ENCODE data around the gene TNFRSF11A.
A peak's percentile ranks its signal among the peaks of the same experiment; 100 is the strongest.

The TNFRSF11A gene

GRCh38 chr18:62343316-62343715, 18.2 kb downstream of the TNFRSF11A start:
- DNase-seq (ENCODE audit: low read depth, low spot score), result no peak

GRCh38 chr18:62345909-62346308, 20.8 kb downstream of the TNFRSF11A start:
- DNase-seq (ENCODE audit: low read depth, low spot score), result no peak

- no peak for DNase-seq (ENCODE audit: low read depth, low spot score)
Observed at GRCh38 chr18:62346333-62347088, 21.4 kb downstream of the TNFRSF11A start.

GRCh38 chr18:62347089-62347506, 22.0 kb downstream of the TNFRSF11A start:
- DNase-seq (ENCODE audit: low read depth, low spot score), result peak; percentile 47

- no peak for DNase-seq (ENCODE audit: low read depth, low spot score)
Observed at GRCh38 chr18:62348474-62348873, 23.4 kb downstream of the TNFRSF11A start.

- no peak for DNase-seq (ENCODE audit: low read depth, low spot score)
Observed at GRCh38 chr18:62353170-62353569, 28.1 kb downstream of the TNFRSF11A start.

- DNase-seq (ENCODE audit: low read depth, low spot score), result no peak
Observed at GRCh38 chr18:62354151-62354550, 29.0 kb downstream of the TNFRSF11A start.

GRCh38 chr18:62357079-62357719, 32.1 kb downstream of the TNFRSF11A start:
- DNase-seq (ENCODE audit: low read depth, low spot score), result no peak

- no peak for DNase-seq (ENCODE audit: low read depth, low spot score)
Observed at GRCh38 chr18:62360805-62361204, 35.7 kb downstream of the TNFRSF11A start.

- no peak for DNase-seq (ENCODE audit: low read depth, low spot score)
Observed at GRCh38 chr18:62361288-62361687, 36.2 kb downstream of the TNFRSF11A start.

- no peak for DNase-seq (ENCODE audit: low read depth, low spot score)
Observed at GRCh38 chr18:62364558-62364957, 39.4 kb downstream of the TNFRSF11A start.

GRCh38 chr18:62365420-62365819, 40.3 kb downstream of the TNFRSF11A start:
- DNase-seq (ENCODE audit: low read depth, low spot score), result no peak

- no peak for DNase-seq (ENCODE audit: low read depth, low spot score)
Observed at GRCh38 chr18:62366992-62367391, 41.9 kb downstream of the TNFRSF11A start.

- no peak for DNase-seq (ENCODE audit: low read depth, low spot score)
Observed at GRCh38 chr18:62368100-62368499, 43.0 kb downstream of the TNFRSF11A start.

- no peak for DNase-seq (ENCODE audit: low read depth, low spot score)
Observed at GRCh38 chr18:62369129-62369644, 44.1 kb downstream of the TNFRSF11A start.

- no peak for DNase-seq (ENCODE audit: low read depth, low spot score)
Observed at GRCh38 chr18:62370366-62370765, 45.3 kb downstream of the TNFRSF11A start.

- peak; percentile 24 for DNase-seq (ENCODE audit: low read depth, low spot score)
Observed at GRCh38 chr18:62371436-62371835, 46.3 kb downstream of the TNFRSF11A start.

GRCh38 chr18:62372156-62372555, 47.0 kb downstream of the TNFRSF11A start:
- no peak for DNase-seq (ENCODE audit: low read depth, low spot score)

GRCh38 chr18:62372882-62373281, 47.8 kb downstream of the TNFRSF11A start:
- no peak for DNase-seq (ENCODE audit: low read depth, low spot score)

- no peak for DNase-seq (ENCODE audit: low read depth, low spot score)
Observed at GRCh38 chr18:62374410-62374965, 49.4 kb downstream of the TNFRSF11A start.

- no peak for DNase-seq (ENCODE audit: low read depth, low spot score)
Observed at GRCh38 chr18:62377131-62377807, 52.2 kb downstream of the TNFRSF11A start.

GRCh38 chr18:62379051-62379450, 53.9 kb downstream of the TNFRSF11A start:
- no peak for DNase-seq (ENCODE audit: low read depth, low spot score)

All from astrocyte of the hippocampus (primary cell).